ENCODE results near the gene CDH13. TPM values are rescaled to one million over a fixed set of nuclear protein-coding genes. Genes with fewer than 3 reads are reported as not detected.

CDH13 gene
- total and polyA plus RNA-seq, 7 donors: 6.1 to 30.7 (median 22.8) TPM

DNA sequence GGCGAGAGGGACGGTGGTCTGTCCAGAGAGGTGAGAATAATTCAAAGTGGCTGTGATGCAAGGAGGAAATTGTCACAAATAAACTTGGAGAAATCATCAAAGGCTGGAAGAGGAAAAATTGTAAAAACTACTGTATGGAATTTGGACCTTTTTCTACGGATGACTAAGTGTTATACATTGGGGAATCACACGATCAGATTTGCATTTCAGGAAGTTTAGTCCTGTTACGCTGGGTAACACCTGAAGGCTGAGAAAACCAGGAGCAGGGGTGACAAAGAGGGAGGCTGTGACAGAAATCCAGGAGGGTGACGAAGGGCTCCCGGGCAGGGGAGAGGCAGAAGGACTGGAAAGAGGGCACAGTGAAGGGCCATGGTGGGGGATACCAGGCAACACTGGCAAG, 511.7 kb downstream of the CDH13 start:
- DNase-seq (no peak), ATAC-seq (no peak)
- H3K9me3 ChIP-seq: no peaks in the 10 kb centered on the region
- H3K4me1 ChIP-seq: no peaks in the 10 kb centered on the region
- 89 to 97% (median 96%) methylated on average over 7 of the region's 7 CpGs for WGBS, 3 donors
- H3K4me3 ChIP-seq: no peak overlapping the region
- no peaks in the 10 kb centered on the region for H3K36me3 ChIP-seq (ENCODE audit: insufficient read depth in 1 of 2, low read depth in 1 of 2)
- no peak overlapping the region for H3K27ac ChIP-seq
- intact Hi-C loops (cut with DNase I): no loop called here
- H3K27me3 ChIP-seq (ENCODE audit: insufficient read depth in 3 of 3, low read length in 2 of 3): no peaks in the 10 kb centered on the region
- TF ChIP-seq, protein P1, sequence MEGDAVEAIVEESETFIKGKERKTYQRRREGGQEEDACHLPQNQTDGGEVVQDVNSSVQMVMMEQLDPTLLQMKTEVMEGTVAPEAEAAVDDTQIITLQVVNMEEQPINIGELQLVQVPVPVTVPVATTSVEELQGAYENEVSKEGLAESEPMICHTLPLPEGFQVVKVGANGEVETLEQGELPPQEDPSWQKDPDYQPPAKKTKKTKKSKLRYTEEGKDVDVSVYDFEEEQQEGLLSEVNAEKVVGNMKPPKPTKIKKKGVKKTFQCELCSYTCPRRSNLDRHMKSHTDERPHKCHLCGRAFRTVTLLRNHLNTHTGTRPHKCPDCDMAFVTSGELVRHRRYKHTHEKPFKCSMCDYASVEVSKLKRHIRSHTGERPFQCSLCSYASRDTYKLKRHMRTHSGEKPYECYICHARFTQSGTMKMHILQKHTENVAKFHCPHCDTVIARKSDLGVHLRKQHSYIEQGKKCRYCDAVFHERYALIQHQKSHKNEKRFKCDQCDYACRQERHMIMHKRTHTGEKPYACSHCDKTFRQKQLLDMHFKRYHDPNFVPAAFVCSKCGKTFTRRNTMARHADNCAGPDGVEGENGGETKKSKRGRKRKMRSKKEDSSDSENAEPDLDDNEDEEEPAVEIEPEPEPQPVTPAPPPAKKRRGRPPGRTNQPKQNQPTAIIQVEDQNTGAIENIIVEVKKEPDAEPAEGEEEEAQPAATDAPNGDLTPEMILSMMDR (IDR thresholded peaks at IDR 0.05): no peak

DNA sequence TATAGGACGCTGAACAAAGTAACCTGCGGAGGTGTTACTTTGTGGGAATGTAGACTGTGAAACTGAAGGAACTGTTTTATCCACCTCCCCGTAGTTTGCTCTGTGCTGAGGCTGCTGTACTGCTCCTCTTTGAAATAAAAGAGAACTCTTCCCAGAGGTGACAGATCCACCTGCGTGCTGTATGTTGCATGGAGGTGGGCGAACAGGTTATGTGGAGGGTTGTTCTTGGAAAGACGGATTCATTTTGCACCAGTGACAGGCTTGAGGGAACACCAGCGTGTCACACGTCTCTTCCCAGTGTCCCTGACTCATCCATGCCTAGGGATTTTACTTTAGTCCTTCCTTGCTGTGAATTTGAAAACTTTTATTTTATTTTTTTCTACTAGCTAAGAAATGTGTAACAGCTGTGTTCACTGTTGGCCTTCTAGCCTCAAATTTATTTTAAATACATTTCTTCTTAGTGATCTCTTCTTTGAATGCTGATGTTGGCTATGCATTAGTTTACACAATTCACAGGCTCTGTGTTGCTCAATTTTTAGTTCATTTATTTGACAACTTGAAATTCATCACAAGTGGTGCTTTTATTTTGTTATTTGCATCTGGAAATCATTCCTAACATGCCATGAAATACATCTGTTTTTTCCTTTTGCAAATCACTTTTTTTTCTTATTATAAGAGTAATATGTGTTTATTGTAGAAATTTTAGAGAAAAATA, 512.4 kb downstream of the CDH13 start:
- Histone ChIP-seq H3K4me3 (no peak overlapping the region), H3K27me3 (ENCODE audit: insufficient read depth in 3 of 3, low read length in 2 of 3) (no peaks in the 10 kb centered on the region), H3K4me1 (no peaks in the 10 kb centered on the region), H3K36me3 (ENCODE audit: insufficient read depth in 1 of 2, low read depth in 1 of 2) (no peaks in the 10 kb centered on the region), H3K9me3 (no peaks in the 10 kb centered on the region), H3K27ac (no peak overlapping the region)
- no peak for DNase-seq
- TF ChIP-seq, protein P1 (IDR thresholded peaks at IDR 0.05): no peak
- intact Hi-C loops (cut with DNase I): no loop called here
- ATAC-seq: no peak
- 93 to 95% (median 94%) methylated on average over 8 of the region's 8 CpGs for WGBS, 3 donors

DNA sequence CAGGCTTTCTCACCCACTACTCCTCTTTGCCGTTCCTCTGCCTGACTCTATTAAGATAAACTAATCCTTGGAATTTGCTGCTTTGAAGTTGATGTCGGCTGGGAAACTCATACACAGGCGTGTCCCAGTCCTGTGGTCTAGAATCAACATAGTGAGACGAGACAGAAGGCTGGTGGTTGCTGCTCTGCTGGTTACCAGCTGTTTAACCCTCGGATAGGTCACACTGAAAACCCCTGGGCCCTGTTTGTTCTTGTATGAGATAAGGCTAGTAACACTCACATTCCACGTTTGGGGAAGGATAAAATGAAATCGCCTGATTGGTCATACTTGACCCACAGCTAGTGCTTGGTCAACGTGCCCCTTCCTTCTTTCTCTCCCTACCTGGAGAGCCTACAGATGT, 517.0 kb downstream of the CDH13 start:
- TF ChIP-seq, protein P1 (IDR thresholded peaks at IDR 0.05): no peak
- no peak for DNase-seq
- intact Hi-C loops (cut with DNase I): loop anchor here in 1 of 2 donors (10.0 kb wide), 1 partner anchor 59 kb away; no protein-coding TSS in a partner anchor
- no peaks in the 10 kb centered on the region for H3K9me3 ChIP-seq
- no peaks in the 10 kb centered on the region for H3K4me1 ChIP-seq
- no peaks in the 10 kb centered on the region for H3K36me3 ChIP-seq (ENCODE audit: insufficient read depth in 1 of 2, low read depth in 1 of 2)
- WGBS, 3 donors: 71 to 79% (median 78%) methylated on average over 8 of the region's 8 CpGs
- ATAC-seq: no peak
- H3K27ac ChIP-seq: no peak overlapping the region
- no peaks in the 10 kb centered on the region for H3K27me3 ChIP-seq (ENCODE audit: insufficient read depth in 3 of 3, low read length in 2 of 3)
- H3K4me3 ChIP-seq: no peak overlapping the region

DNA sequence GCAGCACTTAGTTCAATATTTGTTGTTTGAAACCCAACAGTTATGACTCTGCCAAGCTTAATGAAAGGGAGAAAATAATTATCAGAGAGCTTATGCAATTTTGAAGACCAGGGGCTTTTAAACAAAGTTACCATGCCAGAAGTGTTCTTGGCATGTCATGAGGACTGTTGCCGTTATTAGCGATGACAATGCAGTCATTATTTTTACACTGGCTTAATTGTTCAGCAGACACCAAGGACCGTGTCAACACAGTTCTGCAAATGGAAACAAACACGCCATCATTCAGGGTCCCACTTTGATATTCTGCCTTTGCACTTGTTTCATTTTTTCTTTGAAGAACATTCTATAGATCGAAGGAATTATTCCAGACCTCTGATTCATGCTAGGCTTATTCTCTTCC, 518.5 kb downstream of the CDH13 start:
- TF ChIP-seq, protein P1 (IDR thresholded peaks at IDR 0.05): no peak
- no peaks in the 10 kb centered on the region for H3K4me1 ChIP-seq
- H3K27ac ChIP-seq: no peak overlapping the region
- no peaks in the 10 kb centered on the region for H3K36me3 ChIP-seq (ENCODE audit: insufficient read depth in 1 of 2, low read depth in 1 of 2)
- DNase-seq: no peak
- H3K4me3 ChIP-seq: no peak overlapping the region
- H3K27me3 ChIP-seq (ENCODE audit: insufficient read depth in 3 of 3, low read length in 2 of 3): no peaks in the 10 kb centered on the region
- WGBS, 3 donors: 54 to 71% (median 57%) methylated on average over 5 of the region's 5 CpGs
- H3K9me3 ChIP-seq: no peaks in the 10 kb centered on the region
- no peak for ATAC-seq
- intact Hi-C loops (cut with DNase I): loop anchor here in 1 of 2 donors (10.0 kb wide), 1 partner anchor 60 kb away; no protein-coding TSS in a partner anchor

Data from psoas muscle (tissue), 8 donors.